ENCODE data around the gene HSBP1.

The HSBP1 gene

DNA sequence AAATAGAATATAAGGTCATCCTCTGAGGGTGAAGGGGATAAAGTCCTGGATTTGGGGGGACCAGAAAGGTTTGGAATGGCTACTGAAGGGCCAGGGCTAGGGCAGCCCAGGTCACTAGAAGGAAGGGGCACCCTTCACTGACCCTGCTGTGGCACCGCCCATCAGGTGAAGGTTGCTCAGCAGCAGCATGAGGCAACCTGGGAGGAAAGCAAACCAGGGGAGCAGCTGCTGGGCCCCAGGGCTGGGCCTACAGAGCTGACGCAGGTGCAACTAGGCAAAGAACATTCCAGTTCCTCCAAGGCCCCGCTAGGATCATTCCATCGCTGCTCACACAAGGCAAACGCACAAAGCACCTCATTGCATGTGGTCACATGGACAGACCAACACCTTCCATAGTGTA is 3.4 kb upstream of the HSBP1 start:
- no peak for DNase-seq

DNA sequence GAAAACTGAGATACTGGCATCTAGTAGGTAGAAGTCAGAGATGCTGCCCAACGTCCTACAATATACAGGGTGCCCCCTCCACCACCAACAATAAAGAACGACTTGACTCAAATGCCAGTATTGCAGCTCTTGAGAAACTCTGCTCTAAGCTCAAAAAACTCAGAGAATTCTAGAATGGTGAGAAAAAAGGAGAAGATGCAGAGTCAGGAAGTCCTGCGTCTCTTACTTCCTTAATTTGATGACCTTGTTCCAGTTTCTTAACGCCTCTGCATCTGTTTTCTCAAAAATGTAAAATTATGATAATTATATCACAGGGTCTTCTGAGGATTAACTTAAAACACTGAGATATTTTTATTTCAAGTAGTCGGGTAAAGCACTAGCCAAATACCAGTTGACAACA is 1.7 kb upstream of the HSBP1 start:
- no peak for DNase-seq

DNA sequence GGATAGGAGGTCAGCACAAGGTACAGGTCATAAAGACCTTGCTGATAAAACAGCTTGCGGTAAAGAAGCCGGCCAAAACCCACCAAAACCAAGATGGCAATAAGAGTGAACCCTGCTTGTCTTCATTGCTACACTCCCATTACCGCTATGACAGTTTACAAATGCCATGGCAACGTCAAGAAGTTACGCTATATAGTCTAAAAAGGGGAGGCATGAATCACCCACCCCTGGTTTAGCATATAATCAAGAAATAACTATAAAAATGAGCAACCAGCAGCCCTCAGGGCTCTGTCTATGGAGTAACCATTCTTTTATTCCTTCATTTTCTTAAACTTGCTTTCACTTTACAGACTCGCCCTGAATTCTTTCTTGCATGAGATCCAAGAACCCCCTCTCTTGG is 1.0 kb upstream of the HSBP1 start:
- DNase-seq, result no peak

DNA sequence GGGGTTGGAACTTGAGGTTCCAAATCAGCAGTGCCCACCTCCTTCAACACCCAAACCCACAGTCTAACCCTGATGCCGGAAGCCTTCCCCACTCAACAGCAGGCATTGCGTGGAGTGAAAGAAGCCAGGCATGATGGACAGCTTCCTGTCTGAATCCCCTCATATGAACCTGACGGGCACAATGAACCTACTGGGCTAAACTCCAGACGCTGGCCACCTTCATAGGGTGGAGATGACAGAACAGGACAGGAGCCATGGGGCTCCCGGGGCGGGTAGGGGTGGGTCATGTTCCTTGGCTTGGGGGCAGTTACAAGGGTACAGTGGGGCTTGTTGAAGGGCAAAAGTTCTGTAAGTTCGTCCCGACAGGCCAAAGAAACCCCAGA is 460 bp upstream of the HSBP1 start:
- no peak for DNase-seq

DNA sequence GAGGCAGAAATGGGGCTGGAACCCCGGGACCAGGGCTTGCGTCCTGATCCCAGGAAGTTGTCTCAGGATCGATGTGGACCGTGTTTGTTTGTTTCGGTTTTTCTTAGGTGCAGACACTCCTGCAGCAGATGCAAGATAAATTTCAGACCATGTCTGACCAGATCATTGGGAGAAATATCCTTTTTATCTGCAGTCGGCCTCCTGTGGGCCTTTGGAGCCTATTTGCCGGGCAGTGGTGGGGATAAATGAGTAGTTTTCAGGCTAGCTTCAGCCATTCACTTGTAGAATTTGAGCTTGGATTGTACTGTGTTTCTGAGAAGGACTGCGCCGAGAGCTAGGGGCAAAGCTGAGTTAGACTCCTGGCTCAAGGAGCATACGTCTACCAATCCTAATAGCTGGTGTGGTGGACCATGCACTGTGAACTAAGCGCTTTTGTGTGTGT is 816 bp downstream of the HSBP1 start:
- no peak for DNase-seq

DNA sequence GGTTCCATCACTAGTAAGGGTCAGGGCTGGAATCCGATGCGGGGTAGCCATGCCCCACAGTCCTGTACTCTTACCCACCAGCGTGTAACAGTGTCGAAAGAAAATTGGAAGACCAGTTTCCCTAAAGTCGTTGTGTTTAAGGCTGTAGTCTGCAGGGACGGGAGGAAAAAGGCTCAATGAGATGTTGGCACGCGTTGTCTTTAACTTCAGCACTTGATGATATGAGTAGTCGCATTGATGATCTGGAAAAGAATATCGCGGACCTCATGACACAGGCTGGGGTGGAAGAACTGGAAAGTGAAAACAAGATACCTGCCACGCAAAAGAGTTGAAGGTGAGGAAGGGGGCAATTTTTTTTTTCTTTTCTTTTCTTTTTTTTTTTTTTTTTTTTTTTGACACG is 1.3 kb downstream of the HSBP1 start:
- DNase-seq, result no peak

DNA sequence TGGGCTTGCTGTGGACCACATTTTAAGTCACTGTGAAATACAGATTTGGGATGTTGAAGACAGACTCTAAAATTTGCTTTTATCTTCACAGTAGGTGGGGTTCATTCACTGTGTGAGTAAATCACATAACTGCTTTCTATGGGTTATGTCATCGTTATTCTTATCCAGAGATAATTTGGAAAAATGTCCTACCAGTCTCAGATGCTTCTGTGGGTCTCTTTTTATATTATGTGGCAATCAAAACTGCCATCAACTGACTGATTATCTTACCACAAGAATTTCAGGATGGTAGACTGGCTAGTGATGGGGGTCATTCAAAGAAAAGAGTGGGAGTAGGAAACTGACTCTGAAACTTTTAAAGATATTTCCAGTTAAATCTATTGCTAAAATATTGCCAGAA is 3.1 kb downstream of the HSBP1 start:
- no peak for DNase-seq

DNA sequence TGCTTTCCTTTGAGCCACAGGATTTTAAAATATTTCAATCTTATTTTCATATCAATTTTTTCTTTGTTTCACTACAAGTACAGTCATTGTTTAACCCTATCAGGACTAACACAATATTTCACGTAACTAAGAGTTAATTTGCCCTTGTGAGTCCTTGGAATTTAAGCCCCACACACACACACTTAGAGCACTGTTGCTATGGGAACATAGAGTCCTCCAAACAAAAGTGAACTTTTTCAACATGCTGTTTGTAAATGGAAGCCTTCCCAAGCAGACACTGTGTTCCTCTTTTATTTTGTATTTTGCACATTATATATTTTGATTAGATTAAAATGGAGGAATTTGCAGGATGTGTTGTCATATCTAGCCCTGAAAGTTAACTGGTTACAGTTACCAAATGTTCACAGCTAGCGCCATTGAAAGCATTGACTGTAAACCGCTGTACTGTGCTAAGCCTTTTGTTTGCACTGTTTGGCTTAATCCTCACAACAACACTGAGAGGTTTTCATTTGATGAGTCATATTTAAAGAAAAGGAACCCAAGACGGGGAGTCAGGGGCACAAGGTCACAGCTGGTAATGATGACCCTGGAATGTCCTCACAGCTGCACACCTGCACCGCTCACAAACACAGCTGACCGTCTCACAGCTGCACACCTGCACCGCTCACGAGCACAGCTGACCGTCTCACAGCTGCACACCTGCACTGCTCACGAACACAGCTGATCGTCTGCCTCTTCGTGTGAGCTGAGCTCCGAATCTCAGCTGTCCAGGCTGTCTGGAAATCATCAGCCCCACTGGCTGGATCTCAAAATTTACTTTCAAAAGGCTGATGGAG is 6.3 kb downstream of the HSBP1 start:
- DNase-seq, result no peak

DNA sequence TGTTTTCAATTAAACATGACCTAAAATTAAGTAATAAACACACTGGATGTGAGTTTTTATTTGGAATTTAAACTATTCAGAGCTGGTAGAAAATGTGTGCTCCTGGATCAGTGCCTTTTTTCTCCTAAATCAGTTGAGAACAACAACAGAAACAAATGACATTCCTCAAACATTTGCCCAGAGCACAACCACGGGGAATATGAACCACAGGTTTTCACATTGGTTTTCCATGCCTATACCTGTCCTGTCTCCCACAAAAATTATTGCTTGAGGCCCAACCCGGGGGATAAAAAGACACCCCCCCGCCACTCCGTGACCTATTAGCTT is 6.8 kb downstream of the HSBP1 start:
- DNase-seq, result no peak

DNA sequence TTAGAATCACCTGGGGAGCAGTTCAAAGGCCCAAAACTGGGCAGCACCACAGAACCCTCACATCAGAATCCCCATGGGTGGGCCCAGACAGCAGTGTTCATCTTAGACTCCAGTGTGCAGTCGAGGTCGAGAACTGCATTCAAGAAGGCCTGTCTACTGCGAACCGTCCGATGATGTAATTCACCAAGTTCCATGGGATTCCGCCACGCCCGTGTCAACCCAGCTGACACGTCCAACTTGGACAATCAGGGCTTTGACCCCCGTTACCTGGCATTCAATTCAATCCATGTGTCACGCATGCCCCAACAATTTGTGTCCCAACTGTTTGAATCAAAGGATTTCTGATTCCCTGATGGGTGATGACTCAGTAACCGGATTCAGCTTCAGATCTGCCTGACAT is 9.2 kb downstream of the HSBP1 start:
- no peak for DNase-seq

DNA sequence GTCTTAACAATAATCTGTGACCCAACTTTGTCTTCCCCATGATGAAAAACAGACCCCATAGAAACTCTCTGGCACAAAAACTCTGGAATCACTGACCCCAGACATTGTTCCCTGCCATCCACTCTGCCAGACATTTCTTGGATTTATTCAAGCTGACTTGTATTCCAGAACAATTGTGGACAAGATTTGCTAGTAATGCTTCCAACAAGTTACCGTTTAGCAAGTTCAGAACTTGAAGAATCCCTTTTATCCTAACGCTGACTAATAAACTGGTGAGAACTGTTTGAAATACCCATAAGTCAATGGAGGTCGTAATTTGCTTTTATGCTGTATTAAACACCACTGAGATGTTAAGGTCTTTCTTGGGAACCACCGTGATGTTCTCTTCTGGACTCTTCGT is 10.5 kb downstream of the HSBP1 start:
- DNase-seq, result no peak

DNA sequence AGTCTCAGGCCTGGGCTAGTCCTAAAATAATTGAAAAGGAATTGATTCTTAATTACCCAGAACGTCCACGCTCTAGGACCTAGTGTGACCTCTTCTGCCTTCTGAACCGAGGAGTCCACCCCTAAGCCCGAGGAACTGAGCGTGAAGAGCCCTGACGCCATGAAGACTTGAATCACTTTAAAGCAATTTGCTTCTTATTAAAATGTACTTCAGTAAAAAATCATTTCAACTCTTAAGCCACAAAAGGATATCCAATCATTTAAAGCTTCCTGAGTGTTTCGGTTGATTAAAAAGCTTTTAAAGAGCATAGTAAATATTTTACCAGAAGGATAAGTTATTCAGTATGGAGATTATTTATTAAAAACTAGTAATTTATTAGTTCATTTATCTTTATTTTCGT is 11.6 kb downstream of the HSBP1 start:
- DNase-seq, result no peak

DNA sequence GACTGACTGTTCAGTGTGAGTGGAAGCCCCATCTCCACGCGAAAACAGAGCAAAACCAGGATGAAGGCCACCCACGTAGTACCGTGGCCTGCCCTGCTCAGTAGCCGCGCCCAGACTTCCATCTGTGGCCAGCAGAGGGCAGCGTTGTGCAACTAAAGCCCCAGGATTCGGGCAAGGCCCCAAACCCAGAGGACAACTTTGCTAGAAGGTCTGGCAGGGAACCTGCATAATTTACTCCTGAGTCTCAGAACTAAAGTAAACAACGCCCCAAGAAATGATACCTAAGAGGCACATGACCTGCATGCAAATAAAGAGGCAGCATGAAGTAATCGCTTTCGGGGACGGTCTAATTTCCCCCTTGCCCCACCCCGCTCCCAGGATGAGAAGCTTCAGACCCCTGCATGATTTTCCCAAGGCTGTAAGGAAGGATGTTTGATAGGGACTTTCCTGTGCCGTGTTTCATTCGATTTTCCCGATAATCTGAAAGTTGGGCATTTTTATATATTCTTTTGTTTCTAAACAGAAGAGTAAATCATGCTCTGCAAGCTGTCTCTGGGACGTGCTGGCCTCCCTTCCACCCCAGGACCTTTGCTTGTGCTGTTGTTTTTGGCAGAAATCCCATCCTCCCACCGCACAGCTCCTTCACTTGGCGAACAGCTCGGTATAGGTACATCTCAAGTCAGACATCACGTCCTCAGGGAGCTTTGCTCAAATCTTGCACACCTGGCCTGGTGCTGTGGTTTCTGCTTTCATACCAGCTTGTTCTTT is 18.6 kb downstream of the HSBP1 start:
- DNase-seq, result peak; percentile 37 to 70 (median 56)

DNA sequence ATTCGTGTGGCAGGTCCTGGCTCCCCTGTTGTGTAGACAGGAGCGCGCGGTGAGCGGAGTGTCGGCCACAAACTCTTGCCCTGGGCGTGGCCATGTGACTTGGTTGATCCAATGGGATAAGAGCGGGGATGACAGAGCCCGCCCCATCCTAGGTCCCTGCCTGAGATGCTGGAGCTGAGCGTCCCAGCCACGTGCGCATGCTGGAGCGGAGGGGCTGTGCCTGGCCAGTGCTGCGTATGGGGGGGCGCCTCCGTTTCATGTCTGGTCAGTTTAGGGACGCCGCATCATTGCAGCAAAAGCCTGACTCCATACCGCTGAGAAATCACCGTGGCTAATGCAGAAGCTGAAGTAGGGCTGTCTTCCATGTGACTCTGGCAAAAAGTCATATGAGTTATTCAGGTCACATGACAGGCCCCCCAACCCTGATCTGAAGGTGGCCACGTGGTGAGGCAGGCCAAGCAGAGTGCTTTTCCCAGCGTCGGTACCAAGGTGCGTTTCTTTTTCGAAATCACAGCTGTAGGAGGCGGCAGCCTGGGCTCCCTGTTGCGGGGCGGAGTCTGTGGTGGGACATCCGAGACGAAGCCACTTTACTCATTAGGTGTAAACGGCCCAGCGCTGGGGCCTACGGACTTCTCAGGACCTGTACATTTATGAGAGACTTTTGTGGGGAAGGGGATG is 22.5 kb downstream of the HSBP1 start:
- DNase-seq, result no peak

DNA sequence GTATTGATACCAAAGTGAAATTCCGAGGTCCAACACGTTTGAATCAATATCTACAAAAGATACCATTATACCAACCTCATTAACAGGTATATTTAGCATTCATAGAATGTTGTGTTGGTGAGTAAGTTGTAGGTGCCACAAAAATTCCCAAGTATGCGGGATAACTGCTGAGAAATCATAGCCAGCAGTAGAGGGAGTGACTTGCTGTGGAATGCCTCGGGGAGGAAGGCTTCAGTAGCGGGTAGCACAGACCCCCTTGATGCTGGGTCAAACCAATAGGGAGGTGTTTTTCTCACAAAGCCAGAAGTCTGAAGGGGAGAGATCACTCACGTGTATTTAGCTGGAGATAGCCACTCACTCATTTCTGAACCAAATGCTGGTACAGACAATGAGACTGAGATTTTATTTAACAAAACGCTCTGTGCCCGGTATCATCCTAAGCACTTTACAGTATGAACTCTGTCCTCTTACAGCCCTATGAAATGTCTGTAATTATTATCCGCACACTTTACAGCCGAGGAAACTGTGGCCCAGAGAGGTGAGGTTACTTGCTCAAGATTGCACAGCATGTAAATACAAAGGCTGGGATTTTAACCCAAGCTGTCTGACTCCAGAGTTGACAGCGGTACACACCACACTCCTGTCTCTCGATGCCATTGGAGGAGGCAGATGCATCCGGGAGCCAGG is 23.1 kb downstream of the HSBP1 start:
- no peak for DNase-seq

DNA sequence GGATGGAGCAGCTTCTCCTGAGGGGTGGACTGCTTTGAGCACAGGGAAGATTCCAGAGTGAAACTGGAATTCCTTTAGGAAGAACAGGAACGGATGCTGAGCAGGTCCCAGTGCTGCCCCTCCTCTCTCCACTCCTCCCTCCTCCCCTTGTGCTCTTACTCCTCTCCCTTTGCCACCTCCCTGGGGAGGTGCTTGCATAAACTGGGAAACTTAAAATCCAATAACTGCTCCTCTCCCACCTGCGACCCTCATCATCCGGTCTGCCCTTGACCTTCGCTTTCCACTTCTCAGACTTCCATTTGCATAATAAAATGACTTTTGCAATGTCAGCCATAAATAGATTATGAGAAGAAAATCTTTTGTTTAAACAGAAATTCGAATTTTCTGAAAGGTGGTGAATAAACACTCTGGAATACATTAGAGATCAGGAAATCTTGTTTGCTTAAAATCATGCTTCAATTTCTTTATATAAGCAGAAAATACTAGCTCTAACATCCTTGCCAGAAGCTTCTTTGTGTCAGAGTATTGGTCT is 23.7 kb downstream of the HSBP1 start:
- no peak for DNase-seq

DNA sequence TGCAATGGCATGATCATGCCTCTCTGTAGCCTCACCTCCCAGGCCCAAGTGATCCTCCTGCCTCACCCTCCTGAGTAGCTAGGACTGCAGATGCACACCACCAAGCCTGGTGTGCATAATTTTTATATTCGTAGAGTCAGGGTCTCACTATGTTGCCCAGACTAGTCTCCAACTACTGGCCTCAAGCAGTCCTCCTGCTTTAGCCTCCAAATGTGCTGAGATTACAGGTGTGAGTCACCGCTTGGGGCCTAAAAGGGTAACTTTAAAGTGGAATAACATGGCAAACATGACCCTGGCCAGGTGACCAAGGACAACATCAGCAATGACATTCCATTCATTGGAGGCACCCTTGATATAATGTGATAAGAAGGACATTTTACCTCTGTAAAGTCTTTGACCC is 26.1 kb downstream of the HSBP1 start:
- DNase-seq, result no peak

DNA sequence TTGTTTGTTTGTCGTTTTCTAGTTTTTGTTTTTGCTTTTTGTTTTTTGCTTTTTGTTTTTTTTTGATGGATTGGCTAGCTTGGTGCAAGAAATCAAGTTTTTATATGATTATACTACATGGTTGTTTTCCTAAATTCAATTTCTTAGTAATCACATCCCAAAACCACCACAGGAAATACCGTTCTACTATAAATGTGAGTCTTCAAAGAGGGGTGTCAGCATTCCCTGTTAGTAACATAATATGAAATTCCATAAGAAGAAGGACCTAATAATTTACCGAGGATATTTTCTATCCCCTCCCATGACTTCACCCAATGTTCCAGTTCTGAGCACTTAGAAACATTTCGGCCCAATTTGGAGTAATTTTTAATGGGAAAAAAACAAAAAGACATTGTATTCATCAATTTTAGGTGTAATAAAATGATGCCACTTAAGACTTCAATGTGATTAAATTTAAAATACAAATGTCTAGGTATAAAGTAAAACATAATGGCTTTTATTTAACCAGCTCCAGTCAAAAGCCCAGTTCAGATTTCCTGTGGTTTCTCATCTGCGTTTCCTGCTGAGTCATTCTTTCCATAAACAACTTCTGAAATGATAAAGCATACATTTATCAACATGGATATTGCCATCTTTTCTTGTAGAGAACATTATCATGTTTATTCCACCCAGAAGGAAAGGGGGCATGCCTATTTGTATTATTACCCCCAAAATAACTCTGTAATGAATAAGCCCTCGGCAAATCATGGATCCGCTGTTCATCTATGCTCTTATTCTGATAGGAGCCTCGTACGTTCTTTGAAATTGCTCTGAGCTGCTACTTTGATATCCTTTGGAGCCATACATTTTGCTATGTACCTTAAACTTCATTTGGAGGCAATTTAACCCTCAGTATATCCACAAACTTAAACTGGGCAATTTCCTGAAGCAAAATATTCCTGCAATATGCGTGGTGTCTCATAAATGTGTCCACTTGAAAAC is 28.1 kb downstream of the HSBP1 start:
- peak in 1 of 5 donors; percentile 71 for DNase-seq

DNA sequence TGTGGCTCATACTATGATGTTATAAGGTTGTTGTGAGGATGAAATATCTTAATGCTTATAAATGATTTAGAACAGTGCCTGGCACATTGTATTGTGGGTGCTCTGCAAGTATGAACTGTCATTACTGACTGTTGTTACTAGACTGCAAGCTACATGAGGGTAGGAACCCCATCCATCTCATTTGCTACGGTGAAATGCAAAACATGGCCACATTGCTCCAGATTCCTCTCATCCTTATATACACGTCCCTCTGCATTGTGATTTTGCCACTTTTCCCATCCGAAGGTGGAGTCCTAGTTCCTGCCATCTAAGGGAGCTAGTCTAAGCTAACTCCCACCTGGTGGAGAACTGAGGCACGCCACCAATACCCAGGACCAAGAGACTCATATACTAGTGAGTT is 29.8 kb downstream of the HSBP1 start:
- no peak for DNase-seq

DNA sequence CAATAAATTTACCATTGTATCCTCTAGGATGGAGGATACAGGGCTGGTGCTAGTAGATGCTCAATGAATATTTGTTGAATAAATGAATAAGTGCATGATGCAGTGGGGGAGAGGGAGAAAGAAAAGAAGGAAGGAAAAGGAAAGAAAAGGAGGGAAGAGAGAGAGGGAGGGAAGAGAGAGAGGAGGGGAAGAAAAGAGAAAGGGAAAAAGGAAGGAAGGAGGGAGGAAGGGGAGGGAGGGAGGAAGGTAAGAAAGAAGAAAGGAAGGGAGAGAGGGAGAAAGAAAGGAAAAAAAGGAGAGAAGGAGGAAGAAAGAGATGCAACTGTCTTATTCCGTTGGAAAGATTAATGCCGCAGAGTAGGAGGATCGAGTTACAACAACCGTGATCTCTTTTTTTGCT is 30.4 kb downstream of the HSBP1 start:
- no peak for DNase-seq

DNA sequence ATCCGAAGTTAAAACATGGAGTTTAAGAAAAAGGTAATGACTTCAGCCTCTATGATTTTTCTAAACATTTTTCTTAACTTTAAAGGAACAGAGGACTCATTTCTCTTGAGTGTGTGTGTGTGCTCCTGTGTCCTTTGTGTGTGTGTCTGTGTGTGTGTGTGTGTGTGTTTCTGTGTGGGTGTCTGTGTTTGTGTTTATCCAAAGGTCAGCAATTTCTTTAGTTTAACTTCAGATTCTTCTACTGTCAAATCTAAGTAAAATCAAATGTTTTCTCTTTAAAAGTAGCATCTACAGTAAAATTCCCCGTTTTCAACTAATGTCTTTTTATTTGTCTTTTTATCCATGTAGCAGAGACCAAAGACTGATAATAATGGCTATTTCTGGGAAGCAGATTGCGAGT is 31.8 kb downstream of the HSBP1 start:
- DNase-seq, result no peak

Data from T-helper 1 cell (primary cell).